CD14-positive monocyte (primary cell): ENCODE results near the gene TOMM40. TPM values are rescaled to one million over a fixed set of nuclear protein-coding genes. Genes with fewer than 3 reads are reported as not detected.
A peak's percentile ranks its signal among the peaks of the same experiment; 100 is the strongest.
"Not testable (repeated sequence)": the region's sequence is repeated elsewhere in the genome, so short reads cannot be mapped to it uniquely, and the experiment has no call there.

Experiments used
- DNase-seq, 3 donors: peaks; one replicate each; pipeline ENCODE4 v3.0.0-alpha.2; 2011 to 2022
- H2AFZ ChIP-seq: 2 replicates; pipeline ENCODE4 v1.6.0; 2012; ENCODE audit warnings: mild to moderate bottlenecking, low read depth, low read length, inconsistent platforms; ENCODE audit not compliant: insufficient read depth, poor library complexity, severe bottlenecking
- H3K27ac ChIP-seq, 2 donors: 1 replicate in 1 of 2; 2 replicates in 1 of 2; pipeline ENCODE4 v1.5.1; 2012 to 2013; ENCODE audit warnings: low read length in 2 of 2, control low read depth in 1 of 2, inconsistent platforms in 1 of 2, low read depth in 1 of 2, mild to moderate bottlenecking in 1 of 2
- H3K27me3 ChIP-seq, 2 donors: one replicate each; pipeline versions ENCODE4 v1.6.0 to v1.6.1; 2011 to 2013; ENCODE audit warnings: low read length in 2 of 2; ENCODE audit not compliant: control insufficient read depth in 2 of 2, insufficient read depth in 2 of 2
- H3K36me3 ChIP-seq, 2 donors: replicated peaks in 1 of 2; 1 replicate in 1 of 2; 2 replicates in 1 of 2; pipeline versions ENCODE4 v1.5.1 to v1.6.1; 2012 to 2013; ENCODE audit warnings: low read length in 2 of 2, control low read depth in 1 of 2, inconsistent platforms in 1 of 2, mild to moderate bottlenecking in 1 of 2; ENCODE audit not compliant: insufficient read depth in 2 of 2, control insufficient read depth in 1 of 2
- H3K4me1 ChIP-seq, 2 donors: 1 replicate in 1 of 2; 2 replicates in 1 of 2; pipeline versions ENCODE4 v1.5.1 to v1.6.1; 2012 to 2013; ENCODE audit warnings: low read length in 2 of 2, control low read depth in 1 of 2, inconsistent platforms in 1 of 2, mild to moderate bottlenecking in 1 of 2, moderate library complexity in 1 of 2; ENCODE audit not compliant: insufficient read depth in 2 of 2, control insufficient read depth in 1 of 2
- H3K4me2 ChIP-seq: replicated peaks from 2 replicates; pipeline ENCODE3; 2012; ENCODE audit warnings: low read length, moderate library complexity, mild to moderate bottlenecking; ENCODE audit not compliant: poor library complexity, severe bottlenecking; ENCODE audit errors: extremely low read depth
- H3K4me3 ChIP-seq, 3 experiments: fragments of 200-600 bp in 1 of 3; sonication (generic) in 1 of 3; replicated peaks in 1 of 3; 1 replicate in 2 of 3; 2 replicates in 1 of 3; pipeline ENCODE4 v1.5.1; 2011 to 2013; ENCODE audit warnings: low read length in 3 of 3, mild to moderate bottlenecking in 3 of 3, control low read depth in 2 of 3, low read depth in 2 of 3, inconsistent platforms in 1 of 3, moderate library complexity in 1 of 3
- H3K79me2 ChIP-seq: 2 replicates; pipeline ENCODE4 v1.6.0; 2012; ENCODE audit warnings: mild to moderate bottlenecking, control low read depth, inconsistent platforms, low read length, moderate library complexity; ENCODE audit not compliant: insufficient read depth
- H3K9ac ChIP-seq: 2 replicates; pipeline ENCODE4 v1.6.0; 2017; ENCODE audit warnings: low read length, mild to moderate bottlenecking; ENCODE audit not compliant: insufficient read depth, poor library complexity, severe bottlenecking
- H3K9me3 ChIP-seq, 2 donors: replicated peaks in 1 of 2; 1 replicate in 1 of 2; 2 replicates in 1 of 2; pipeline versions ENCODE4 v1.5.1 to v1.6.1; 2012 to 2013; ENCODE audit warnings: low read length in 2 of 2, control low read depth in 1 of 2; ENCODE audit not compliant: control insufficient read depth in 1 of 2, insufficient read depth in 1 of 2
- H4K20me1 ChIP-seq: 2 replicates; pipeline ENCODE4 v1.6.0; 2012; ENCODE audit warnings: mild to moderate bottlenecking, low read length, control low read depth, moderate library complexity; ENCODE audit not compliant: insufficient read depth
- H3K27ac Mint-ChIP-seq, 7 donors: one replicate each; pipeline ENCODE4 v1.8.0; 2020; ENCODE audit warnings: mild to moderate bottlenecking in 7 of 7, mixed read lengths in 7 of 7, moderate library complexity in 6 of 7, inconsistent platforms in 2 of 7
- H3K27me3 Mint-ChIP-seq, 3 donors: one replicate each; pipeline ENCODE4 v1.8.0; 2021 to 2022; ENCODE audit warnings: low read depth in 3 of 3, mild to moderate bottlenecking in 3 of 3, mixed read lengths in 3 of 3, moderate library complexity in 3 of 3, inconsistent platforms in 1 of 3
- H3K36me3 Mint-ChIP-seq, 2 donors: one replicate each; pipeline ENCODE4 v1.8.0; 2020; ENCODE audit warnings: mixed read lengths in 2 of 2, inconsistent platforms in 1 of 2, mild to moderate bottlenecking in 1 of 2
- H3K4me1 Mint-ChIP-seq: one replicate; pipeline ENCODE4 v1.8.0; 2020; ENCODE audit warnings: mild to moderate bottlenecking, mixed read lengths
- H3K4me3 Mint-ChIP-seq, 2 donors: one replicate each; pipeline ENCODE4 v1.8.0; 2020; ENCODE audit warnings: mild to moderate bottlenecking in 2 of 2, mixed read lengths in 2 of 2, moderate library complexity in 1 of 2
- H3K9me3 Mint-ChIP-seq, 7 donors: one replicate each; pipeline ENCODE4 v1.8.0; 2020 to 2022; ENCODE audit warnings: mixed read lengths in 7 of 7, mild to moderate bottlenecking in 6 of 7, moderate library complexity in 6 of 7, inconsistent platforms in 2 of 7
- WGBS: methylation state at CpG from one replicate; pipeline ENCODE4 v1.1.5; 2013; ENCODE audit warnings: missing lambda C conversion rate; ENCODE audit not compliant: insufficient coverage; 5-methylcytosine and 5-hydroxymethylcytosine counted together
- intact Hi-C, 2 donors: fragments of 100-400 bp; cut with micrococcal nuclease; formaldehyde crosslinking; loops; one replicate each; pipeline versions ENCODE4 v1.15.0 to v1.15.1; 2023
- polyA plus RNA-seq, 3 donors: library from polyadenylated mRNA; depleted of rRNA in 1 of 3; unstranded in 2 of 3; stranded (reverse) in 1 of 3; fragments of 300-500 nt in 2 of 3; fragments of >200 nt in 1 of 3; fragmentation: Illumina TruSeq in 2 of 3; gene quantifications; 1 replicate in 2 of 3; 2 replicates in 1 of 3; pipeline ENCODE4 v1.2.3, GENCODE V29; 2012 to 2021
- TF ChIP-seq, protein P1 (sequence below): fragments of 200-600 bp; IDR thresholded peaks from one replicate; pipeline ENCODE4 v1.8.0; 2022; ENCODE audit warnings: antibody characterized with exemption, mild to moderate bottlenecking

Gene TOMM40
- polyA plus RNA-seq, 3 donors: 15.0 to 25.4 (median 16.4) TPM

DNA sequence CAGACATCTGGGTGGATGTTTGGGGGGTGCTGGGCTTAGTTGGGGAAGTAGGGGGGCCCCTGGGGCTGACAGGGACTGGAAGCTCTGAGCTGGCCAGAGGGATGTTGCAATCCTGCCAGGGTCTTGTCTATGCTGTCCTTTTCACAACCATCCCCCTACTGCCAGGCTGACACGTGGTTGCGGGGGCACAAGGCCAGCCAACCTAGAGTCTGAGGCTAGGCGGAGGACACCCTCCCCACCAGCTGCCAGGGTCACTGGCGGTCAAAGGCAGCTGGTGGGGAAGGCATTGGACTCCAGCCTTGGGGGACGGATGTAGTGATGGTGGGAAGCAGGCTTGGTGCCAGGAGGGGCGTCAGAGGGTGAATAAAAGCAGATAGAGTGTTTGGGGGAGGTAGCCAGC lies 21.8 kb downstream of the TOMM40 start:
- no peaks in the 10 kb centered on the region for H3K79me2 ChIP-seq
- H3K27me3 ChIP-seq: no peaks in the 10 kb centered on the region
- TF ChIP-seq, protein P1, sequence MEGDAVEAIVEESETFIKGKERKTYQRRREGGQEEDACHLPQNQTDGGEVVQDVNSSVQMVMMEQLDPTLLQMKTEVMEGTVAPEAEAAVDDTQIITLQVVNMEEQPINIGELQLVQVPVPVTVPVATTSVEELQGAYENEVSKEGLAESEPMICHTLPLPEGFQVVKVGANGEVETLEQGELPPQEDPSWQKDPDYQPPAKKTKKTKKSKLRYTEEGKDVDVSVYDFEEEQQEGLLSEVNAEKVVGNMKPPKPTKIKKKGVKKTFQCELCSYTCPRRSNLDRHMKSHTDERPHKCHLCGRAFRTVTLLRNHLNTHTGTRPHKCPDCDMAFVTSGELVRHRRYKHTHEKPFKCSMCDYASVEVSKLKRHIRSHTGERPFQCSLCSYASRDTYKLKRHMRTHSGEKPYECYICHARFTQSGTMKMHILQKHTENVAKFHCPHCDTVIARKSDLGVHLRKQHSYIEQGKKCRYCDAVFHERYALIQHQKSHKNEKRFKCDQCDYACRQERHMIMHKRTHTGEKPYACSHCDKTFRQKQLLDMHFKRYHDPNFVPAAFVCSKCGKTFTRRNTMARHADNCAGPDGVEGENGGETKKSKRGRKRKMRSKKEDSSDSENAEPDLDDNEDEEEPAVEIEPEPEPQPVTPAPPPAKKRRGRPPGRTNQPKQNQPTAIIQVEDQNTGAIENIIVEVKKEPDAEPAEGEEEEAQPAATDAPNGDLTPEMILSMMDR: no peak
- H3K4me3 ChIP-seq: no peak overlapping the region
- Mint-ChIP-seq H3K4me3 (peak overlapping the region in 1 of 2 donors; percentile 60), H3K27me3 (peaks cover 2 to 11% (median 9%) of the 10 kb centered on the region in 3 donors), H3K36me3 (no peaks in the 10 kb centered on the region), H3K4me1 (peaks cover 35% of the 10 kb centered on the region), H3K9me3 (no peaks in the 10 kb centered on the region), H3K27ac (peak overlapping the region in 2 of 7 donors; percentile 54 to 62)
- H3K9ac ChIP-seq: no peak overlapping the region
- 6% methylated on average over 2 of the region's 6 CpGs for WGBS
- no peak overlapping the region for H3K27ac ChIP-seq
- intact Hi-C loops: no loop called here
- no peaks in the 10 kb centered on the region for H3K9me3 ChIP-seq
- H3K4me1 ChIP-seq: peaks cover 30 to 33% of the 10 kb centered on the region in 2 donors
- H3K4me2 ChIP-seq: no peak overlapping the region
- H4K20me1 ChIP-seq: no peaks in the 10 kb centered on the region
- no peaks in the 10 kb centered on the region for H3K36me3 ChIP-seq
- no peak for DNase-seq
- H2AFZ ChIP-seq: no peak overlapping the region

DNA sequence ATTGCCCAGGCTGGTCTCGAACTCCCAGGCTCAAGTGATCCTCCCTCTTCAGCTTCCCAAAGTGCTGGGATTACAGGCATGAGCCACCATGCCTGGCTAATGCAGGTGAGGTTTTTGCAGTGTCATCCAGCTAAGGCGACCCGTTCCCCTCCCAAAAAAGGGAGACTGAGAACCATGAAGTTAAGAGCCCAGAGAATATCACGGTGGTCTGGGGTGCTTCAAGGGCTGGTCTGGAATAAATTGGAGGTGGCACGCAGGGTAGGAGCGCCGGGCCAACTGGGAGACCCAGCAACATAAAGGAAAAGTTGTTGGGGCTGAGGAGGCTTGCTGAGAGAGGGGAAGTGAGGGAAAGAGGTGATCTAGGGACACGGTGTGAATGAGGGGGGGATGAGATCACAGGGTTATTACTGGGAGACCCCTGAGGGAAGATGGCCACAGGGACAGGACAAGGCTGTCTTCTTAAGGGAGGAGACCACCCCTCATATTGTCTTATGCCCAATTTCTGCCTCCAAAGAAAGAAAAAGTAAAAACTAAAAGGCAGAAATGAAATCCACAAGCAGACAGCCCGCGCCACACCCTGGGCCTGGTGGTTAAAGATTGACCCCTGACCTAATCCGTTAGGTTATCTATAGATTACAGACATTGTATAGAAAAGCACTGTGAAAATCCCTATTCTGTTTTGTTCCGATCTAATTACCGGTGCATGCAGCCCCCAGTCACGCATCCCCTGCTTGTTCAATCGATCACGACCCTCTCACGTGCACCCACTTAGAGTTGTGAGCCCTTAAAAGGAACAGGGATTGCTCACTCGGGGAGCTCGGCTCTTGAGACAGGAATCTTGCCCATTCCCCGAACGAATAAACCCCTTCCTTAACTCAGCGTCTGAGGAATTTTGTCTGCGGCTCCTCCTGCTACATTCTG lies 22.7 kb downstream of the TOMM40 start:
- Histone ChIP-seq H2AFZ (peak overlapping the region; percentile 93), H3K9ac (peak overlapping the region; percentile 55)

DNA sequence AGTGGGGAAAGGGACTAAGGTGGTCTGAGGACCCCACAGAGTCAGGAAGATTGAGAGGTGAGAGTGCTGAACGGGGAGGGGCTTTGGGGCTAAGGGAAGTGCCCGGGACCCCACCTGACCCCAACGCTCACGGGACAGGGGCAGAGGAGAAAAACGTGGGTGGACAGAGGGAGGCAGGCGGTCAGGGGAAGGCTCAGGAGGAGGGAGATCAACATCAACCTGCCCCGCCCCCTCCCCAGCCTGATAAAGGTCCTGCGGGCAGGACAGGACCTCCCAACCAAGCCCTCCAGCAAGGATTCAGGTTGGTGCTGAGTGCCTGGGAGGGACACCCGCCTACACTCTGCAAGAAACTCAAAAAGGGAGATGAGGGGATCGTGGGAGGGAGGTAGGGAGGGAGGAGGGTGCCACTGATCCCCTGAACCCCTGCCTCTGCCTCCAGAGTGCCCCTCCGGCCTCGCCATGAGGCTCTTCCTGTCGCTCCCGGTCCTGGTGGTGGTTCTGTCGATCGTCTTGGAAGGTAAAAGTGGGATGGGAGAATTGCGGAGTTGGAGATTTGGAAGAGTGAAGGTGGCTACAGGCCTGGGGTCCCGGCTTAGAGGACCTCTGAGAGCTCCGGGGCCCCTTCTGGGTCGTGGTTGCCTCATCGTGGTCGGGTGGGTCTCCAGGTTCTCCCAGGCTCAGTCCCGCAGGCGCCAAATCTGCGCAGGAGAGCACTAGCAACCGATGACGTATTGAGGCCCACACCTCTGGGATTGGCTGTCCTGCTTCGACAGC lies 23.6 kb downstream of the TOMM40 start, which contains the start of gene APOC1:
APOC1 (plus strand) TSS at position 176 of the 774 bp plus-strand sequence; CDS start at position 460, 284 bp downstream.
- Mint-ChIP-seq H3K4me1 (peaks cover 35% of the 10 kb centered on the region), H3K4me3 (peak within 1 kb of the TSS; percentile 92 to 98), H3K27ac (peak within 1 kb of the TSS; percentile 54 to 93 (median 86))
- H3K36me3 Mint-ChIP-seq, intact Hi-C loops, H3K79me2 ChIP-seq, H3K9me3 Mint-ChIP-seq, H4K20me1 ChIP-seq, H3K27me3 Mint-ChIP-seq, H3K27me3 ChIP-seq, H3K36me3 ChIP-seq, H3K9me3 ChIP-seq: not testable (repeated sequence)
- Histone ChIP-seq H3K4me3 (peak within 1 kb of the TSS; percentile 33 to 77 (median 64)), H3K4me1 (peaks cover 30 to 33% of the 10 kb centered on the region in 2 donors), H3K9ac (peak within 1 kb of the TSS; percentile 55), H3K4me2 (peak within 1 kb of the TSS; percentile 81), H3K27ac (peak within 1 kb of the TSS in 1 of 2 donors; percentile 72), H2AFZ (peak within 1 kb of the TSS; percentile 93)
- DNase-seq: peak; percentile 74 to 85 (median 82)
- WGBS: 13% methylated on average over 8 of the region's 28 CpGs

More for the DNA sequence above, 22.7 kb downstream of the TOMM40 start:
- H4K20me1 ChIP-seq, H3K36me3 Mint-ChIP-seq, H3K27ac ChIP-seq, DNase-seq, H3K79me2 ChIP-seq, H3K9me3 Mint-ChIP-seq, H3K36me3 ChIP-seq, intact Hi-C loops, H3K9me3 ChIP-seq, H3K27me3 ChIP-seq: not testable (repeated sequence)
- H3K4me2 ChIP-seq: peak overlapping the region; percentile 81
- H3K4me3 Mint-ChIP-seq: peak overlapping the region; percentile 92 to 98
- peaks cover 35% of the 10 kb centered on the region for H3K4me1 Mint-ChIP-seq
- WGBS: 54% methylated on average over 12 of the region's 23 CpGs
- peaks cover 30 to 33% of the 10 kb centered on the region in 2 donors for H3K4me1 ChIP-seq
- peaks cover 2 to 11% (median 8%) of the 10 kb centered on the region in 3 donors for H3K27me3 Mint-ChIP-seq
- H3K27ac Mint-ChIP-seq: peak overlapping the region in 6 of 7 donors; percentile 50 to 93 (median 62)
- H3K4me3 ChIP-seq: peak overlapping the region in 1 of 3 experiments; percentile 77
